Stimulated activated CD4-positive, alpha-beta T cell treated with anti-CD3 and anti-CD28 coated beads, Interleukin-2, amount 100 ng/mL, for 24 hours (primary cell): Measurements from ENCODE around the gene IRX3.
"Not testable (repeated sequence)": the region's sequence is repeated elsewhere in the genome, so short reads cannot be mapped to it uniquely, and the experiment has no call there.

Experiments
- DNase-seq, 2 donors: peaks; one replicate each; pipeline ENCODE4 v3.0.0-alpha.2; 2020

IRX3 gene

GRCh38 chr16:54273566-54273965, 13.0 kb downstream of the IRX3 start:
- no peak for DNase-seq

DNA sequence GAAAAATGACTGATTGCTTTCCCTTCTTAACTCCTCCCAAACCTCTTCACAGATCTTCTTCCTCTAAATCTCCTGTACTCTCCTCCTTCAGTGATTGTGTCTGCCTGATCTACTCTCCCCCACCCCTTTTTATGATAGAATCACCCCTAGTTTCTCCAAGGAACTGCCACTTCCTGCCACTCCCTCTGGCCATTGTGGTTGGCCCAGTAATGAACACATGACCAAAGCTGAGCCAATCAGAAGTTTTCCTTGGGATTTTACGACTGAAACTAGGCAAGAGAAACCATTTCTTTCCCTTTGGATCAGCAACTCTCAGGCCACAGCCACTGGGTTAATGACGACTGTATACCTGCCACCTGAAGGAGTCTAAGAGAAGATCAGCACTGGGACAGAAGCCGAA, 15.9 kb downstream of the IRX3 start:
- no peak for DNase-seq

DNA sequence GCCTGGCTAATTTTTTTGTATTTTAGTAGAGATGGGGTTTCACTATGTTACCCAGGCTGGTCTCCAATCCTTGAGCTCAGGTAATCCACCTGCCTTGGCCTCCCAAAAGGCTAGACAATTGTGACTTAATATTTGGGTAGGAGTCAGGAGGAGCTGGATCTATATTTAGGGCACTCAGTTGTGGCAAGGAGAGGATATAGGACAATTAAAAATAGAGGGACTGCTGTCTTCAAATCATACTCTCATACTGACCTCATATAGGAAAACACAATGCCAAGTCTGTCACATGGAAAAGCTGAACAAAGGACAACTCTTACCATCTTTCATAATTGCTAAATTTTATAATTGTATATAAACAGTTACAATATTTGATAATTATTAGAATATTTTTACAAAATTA, 17.1 kb downstream of the IRX3 start:
- no peak for DNase-seq

GRCh38 chr16:54268766-54269165, 17.8 kb downstream of the IRX3 start:
- DNase-seq = no peak

DNA sequence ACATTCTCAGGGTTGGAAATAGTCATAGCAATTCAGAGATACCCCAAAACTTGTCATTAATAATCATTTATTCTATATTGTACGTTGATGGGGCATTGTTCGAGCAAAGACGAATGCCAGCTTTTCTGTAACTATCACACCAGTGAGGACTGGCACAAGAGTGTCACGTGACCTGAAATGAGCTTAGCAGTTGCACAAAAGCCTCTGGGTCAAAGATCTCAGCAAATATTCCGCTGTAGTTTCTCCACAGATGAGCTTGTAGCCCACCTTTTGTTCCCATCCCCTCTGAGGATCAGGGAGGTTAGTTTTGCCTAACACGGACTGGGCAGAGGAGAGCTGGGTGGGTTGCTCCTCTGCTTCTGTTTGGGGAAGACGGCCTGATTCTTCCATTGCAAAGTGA, 18.2 kb downstream of the IRX3 start:
- DNase-seq = no peak

GRCh38 chr16:54266363-54266955, 20.1 kb downstream of the IRX3 start:
- no peak for DNase-seq

GRCh38 chr16:54265575-54266107, 20.9 kb downstream of the IRX3 start:
- no peak for DNase-seq

DNA sequence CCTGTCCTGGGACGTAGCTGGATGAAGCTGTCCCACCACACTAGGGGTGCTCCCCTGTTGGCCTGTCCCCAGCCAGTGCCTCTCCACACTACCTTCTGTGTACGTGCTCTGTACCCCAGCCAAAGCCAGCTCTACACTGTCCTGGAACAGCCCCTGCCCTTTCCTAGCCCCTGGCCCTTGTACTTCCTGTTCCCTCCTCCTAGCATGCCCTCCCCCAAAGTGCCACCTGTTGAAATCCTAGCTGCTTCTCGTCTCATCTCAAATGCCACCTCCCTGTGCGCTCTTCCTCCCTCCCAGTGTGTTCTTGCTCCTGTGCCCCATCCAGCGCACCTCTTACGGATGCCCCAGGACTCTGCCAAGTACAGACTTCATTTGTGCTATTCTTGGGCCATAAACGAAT, 33.5 kb downstream of the IRX3 start:
- DNase-seq = no peak

GRCh38 chr16:54248863-54249710, 37.5 kb downstream of the IRX3 start:
- DNase-seq = no peak

- DNase-seq = not testable (repeated sequence)
Measured at GRCh38 chr16:54247705-54248104, 38.9 kb downstream of the IRX3 start.

- DNase-seq = no peak
Measured at GRCh38 chr16:54246454-54246821, 40.1 kb downstream of the IRX3 start.

DNA sequence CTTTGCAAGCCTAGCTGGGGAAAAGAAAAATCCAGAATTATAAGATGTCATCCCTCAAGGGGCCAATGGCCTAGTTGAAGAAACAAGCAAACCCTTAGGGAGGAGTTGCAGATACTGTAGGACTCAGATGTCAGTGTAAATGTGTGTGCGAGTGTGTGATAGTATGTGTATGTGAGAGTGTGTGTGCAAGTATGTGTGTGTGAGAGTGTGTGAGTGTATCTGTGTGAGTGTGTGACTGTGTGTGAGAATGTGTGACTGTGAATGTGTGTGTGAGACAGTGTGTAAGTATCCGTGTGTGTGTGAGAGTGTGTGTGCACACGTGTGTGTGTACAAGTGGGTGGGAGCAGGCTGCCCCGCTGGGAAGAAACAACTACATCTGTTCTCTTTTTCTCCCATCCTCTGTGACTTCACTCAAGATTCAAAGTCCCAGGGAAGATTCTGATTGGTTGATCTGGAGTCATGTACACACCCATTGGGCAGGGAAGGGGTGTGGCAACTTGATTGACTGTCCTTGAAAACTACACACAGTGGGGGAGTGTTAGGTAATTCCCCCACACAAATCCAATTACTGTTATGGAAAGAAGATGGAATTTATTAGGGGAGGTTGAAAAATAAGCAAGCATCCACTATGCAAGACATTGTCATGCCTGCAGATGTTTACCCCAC, 40.7 kb downstream of the IRX3 start:
- DNase-seq = no peak

DNA sequence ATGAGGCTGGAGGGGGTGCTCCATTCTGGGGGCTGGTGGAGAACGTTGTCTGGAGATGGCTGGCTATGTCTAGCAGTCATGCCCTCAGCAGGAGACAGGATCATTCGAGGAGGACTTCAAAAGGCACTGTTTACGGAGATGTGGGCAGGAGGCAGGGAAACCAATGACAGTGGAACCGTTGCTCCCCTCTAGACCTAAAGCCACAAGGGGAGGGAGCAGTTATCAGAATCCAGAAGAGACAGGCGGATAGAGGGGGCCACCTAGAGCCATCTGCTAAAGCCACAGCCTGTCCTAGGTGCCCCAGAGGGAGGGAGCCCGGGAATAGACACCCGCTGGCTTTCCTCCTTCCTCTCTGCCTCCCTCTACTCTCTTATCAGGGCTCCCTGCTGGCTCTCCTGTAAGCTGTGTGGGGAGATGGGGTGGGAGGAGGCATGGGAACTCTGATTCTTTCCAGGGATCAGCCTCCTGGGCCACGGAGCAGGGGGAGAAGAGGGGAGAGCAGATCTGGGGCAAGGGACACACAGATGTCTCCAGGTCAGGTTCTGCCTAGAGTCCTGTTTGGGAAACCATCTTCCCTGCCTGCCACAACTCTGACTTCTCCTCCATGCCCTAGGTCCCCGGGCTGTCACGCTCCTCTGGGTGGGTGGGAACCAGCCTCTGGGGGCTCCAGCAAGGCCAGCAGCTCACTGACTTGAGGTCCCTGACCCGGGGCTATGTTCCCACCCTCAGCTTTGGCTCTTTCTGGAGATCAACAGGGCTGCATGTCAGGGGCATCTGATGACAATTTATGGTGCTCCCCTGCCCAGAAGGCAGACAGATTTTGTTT, 42.3 kb downstream of the IRX3 start:
- DNase-seq = no peak

GRCh38 chr16:54243202-54243601, 43.4 kb downstream of the IRX3 start:
- no peak for DNase-seq

GRCh38 chr16:54242199-54242598, 44.4 kb downstream of the IRX3 start:
- DNase-seq = no peak

DNA sequence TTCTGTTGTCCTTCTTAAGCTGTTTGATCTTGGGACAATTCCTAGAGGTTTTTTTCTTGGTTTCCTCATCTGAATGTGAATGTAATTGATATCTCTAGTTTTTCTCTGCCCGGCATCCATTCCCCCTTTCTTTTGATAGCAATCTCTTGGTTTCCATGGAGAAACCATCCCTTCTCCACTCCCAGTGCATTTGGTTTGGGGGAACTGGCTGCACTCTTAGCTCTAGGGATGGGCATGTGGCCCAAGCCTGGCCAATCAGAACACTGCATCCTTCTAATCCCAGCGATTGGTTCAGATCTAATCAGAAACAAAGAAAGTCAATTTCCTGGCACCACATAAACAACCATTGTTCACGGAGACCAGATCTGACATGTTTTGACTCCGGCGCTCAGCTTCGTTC, 45.1 kb downstream of the IRX3 start:
- no peak for DNase-seq

DNA sequence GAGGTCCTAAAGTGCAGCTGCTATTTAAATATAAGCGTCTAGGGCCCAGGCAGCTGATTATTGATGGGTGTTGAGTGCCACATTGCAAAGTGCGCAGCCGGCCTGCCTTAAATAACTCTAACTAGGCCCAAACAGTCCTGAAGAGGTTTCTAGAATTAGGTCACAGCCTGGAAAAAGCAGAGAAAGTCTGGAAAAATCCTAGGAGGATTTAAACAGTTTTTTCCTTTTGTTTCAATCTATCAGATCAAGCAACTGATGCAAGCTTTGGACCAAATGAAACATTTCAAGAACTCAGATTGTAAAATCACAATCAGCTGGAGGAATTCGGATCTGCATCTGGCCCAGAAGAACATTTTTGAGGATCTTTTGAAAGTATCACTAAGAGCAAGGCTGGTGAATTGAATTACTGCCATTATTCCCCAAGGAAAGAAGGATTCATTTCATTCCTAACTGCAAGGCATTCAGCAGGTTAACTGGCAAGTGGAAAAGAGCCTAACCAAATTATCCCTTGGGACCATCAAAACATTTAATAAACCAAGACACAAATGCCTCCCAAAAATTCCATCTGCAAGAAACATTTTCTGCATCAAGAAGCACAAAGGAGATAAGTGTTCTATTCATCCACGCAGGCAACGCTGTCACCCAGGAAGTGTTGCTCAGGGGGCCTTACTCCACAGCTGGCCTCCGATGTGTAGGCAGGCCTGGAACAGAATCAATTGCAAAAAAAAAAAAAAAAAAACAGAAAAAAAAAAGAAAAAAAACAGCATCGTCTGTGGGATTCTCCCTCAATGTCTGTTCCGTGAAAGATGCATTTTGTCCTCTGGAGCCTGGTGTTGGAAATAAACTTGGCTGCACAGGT, 46.1 kb downstream of the IRX3 start:
- DNase-seq = no peak

DNA sequence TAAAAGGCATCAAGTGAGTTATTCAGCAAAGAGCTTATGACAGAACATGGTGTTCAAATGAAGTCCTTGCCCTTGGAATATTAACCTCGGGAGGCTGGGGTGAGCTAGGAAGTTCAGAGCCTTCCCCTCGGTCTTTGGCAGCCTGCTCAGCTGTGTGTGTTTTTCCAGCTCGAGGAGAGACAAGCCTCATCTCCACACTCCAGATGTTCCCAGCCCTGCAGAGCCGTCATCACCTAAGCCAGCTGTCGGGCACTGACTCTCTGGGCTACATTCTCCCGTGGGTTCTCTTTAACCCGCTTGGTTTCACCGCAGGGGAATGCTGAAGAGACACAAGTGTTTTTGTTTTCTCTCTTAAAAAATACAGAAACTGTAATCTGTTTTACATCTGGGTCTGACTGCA, 47.1 kb downstream of the IRX3 start:
- DNase-seq = no peak

GRCh38 chr16:54236773-54237172, 49.8 kb downstream of the IRX3 start:
- DNase-seq = no peak

DNA sequence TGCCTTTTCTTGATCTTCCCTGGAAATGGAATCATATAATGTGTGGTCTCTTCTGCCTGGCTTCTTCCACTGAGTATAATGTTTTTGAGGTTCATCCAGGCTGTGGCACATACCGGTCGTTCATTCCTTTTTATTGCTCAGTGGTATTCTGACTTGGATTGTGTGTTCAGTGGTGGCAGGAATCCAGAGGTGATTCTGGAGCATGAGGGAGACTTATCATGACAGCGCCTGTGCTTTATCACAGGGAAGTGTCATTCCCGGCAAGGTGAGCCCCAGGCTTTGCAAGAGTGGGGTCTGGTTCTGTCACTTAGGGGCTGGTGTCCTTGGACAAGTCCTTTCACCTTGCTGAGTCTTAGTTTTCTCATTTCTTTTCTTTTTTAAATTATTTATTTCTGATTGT, 53.0 kb downstream of the IRX3 start:
- DNase-seq = no peak
